Left renal pelvis (tissue), 4 donors: ENCODE measurements around the gene FN1. TPM values are rescaled to one million over a fixed set of nuclear protein-coding genes. Genes with fewer than 3 reads are reported as not detected.
"Not testable (repeated sequence)": the region's sequence is repeated elsewhere in the genome, so short reads cannot be mapped to it uniquely, and the experiment has no call there.

Experiments
- DNase-seq, 4 donors: peaks; one replicate each; pipeline ENCODE4 v3.0.0-alpha.2; 2013; ENCODE audit warnings: low read depth in 4 of 4, low spot score in 3 of 4
- polyA plus RNA-seq, 4 donors: library from polyadenylated mRNA; unstranded; fragments of 120-200 nt; gene quantifications; one replicate each; pipeline ENCODE4 v1.2.1, GENCODE V29; 2013; ENCODE audit not compliant: insufficient read length in 4 of 4

Gene FN1
- polyA plus RNA-seq, 4 donors = 344 to 662 (median 555) TPM

DNA sequence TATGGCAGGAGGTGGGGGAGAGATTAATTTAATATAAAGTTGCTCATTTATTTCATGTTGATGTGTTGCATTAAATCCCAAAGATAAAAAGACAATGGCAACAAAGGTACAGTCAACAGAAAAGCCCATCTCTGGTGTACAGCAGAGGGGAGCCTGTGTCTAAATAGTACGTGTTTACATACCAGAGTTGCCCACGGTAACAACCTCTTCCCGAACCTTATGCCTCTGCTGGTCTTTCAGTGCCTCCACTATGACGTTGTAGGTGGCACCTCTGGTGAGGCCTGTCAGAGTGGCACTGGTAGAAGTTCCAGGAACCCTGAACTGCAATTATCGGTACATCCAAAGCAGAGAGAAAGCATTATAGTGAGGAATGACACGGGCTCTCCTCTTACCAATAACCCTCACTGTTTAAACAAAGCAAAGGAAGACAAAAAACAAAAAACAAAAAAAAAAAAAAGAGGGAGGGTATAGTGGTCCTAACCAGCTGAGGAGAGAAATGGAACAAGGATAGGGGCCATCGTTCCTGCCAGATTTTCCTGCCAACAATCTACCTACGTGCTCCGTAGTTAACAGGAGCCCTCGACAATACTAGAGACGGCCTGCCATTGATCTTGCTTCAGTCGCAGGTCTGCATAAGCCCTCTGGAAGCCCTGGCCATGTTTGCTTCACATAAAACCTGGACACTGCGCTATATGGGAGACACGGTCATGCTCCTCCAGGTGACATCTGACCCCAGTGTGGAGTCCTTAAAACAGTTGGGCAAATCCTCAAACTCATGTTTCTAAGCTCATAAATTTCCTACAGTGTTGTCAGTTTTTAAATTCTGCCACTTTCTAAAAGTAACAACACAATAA lies 65.5 kb downstream of the FN1 start:
- no peak for DNase-seq

DNA sequence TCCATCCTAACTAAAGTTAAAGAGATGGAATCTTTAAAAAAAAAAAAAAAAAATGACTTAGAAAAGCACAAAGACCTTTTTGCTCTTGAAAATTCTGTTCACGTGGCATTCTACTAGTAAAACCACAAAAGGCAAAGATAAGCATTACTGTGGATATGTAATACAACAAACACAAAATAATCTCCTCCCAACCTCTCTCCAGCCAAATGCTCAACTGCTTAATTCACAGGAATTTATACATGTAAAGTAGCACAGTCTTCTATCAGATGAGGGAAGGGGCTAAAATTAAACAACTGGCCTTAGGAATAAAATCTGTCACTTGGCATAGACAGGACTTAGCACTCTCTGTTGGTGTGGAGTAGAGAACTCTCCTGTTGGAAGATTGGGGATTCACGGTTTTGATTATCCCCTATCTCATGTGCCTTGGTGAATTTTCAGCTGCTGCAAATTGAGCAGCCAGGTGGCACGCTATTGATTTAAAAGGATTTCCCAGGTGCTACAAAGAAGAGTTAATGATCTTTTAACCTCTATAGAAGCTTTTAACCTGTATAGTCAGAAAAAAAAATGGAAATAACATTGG lies 66.6 kb downstream of the FN1 start:
- no peak for DNase-seq

DNA sequence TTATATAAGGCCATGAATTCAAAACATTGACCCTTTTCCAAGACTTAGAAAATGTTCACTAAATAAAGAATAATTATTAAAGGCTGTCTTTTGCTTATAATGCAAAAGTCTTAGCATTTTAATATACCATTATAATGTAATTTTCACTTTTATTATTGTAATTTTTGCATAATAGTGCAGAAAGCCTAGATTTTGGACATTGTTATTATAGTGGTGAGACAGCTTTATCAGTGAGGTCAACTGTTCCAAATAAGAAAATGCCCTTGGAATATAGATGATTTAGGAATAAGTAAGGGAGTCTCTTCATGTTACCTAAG lies 67.4 kb downstream of the FN1 start:
- DNase-seq = no peak

DNA sequence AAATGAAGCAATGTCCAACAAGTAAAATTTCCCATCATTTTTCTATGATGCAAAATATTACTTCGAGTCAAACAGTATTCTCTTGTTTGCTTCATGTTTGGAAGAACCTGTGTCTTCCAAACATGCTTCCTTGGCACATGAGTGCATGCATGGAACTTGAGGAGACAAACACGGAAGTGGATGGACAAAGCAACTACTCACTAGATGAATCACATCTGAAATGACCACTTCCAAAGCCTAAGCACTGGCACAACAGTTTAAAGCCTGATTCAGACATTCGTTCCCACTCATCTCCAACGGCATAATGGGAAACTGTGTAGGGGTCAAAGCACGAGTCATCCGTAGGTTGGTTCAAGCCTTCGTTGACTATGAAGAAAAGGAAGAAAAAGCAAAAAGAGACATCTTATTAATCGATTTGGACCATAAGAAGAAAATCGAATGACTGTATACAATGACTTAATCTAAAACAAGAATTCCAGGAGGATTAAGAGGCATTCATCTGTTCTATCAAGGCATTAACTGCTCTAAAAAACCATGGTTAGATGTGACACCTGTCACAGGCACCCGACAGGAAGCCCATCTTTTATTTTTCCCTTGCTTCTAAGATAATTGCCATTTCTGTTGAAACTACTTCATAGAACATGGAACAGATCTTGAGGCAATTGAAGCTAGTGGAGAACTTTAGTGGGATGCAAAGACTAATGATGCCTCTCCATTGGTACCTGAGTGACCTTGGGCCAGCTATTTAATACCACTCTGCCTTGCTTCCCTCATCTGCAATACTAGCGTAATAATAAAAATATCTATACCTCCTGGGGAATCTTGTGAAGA lies 68.0 kb downstream of the FN1 start:
- no peak for DNase-seq

DNA sequence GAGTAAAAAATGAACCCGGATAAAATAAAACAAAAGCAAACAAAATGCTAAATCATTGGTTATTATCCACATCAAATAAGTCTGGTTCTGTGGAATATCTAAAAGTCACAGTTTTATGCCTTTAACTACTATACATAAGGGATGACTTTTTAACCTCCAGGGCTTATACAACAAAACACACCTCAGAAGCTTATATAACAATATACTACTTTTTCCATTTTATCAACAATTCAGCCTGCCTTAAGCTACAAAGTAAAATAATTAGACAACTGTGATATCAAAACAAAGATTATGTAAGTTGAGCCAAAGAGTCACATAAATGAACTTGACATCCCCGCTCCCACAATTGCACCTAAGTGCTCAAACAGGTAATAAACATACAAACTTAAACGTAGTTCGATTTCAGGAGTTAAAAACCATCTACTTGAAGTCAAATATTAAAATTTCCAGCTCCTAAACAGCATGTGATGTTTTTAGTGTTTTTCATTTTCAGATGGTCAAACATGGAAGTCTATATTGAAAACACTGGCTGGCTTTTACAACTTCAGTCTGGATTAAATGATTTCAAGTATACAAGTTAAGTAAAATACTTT lies 69.3 kb downstream of the FN1 start:
- no peak for DNase-seq

DNA sequence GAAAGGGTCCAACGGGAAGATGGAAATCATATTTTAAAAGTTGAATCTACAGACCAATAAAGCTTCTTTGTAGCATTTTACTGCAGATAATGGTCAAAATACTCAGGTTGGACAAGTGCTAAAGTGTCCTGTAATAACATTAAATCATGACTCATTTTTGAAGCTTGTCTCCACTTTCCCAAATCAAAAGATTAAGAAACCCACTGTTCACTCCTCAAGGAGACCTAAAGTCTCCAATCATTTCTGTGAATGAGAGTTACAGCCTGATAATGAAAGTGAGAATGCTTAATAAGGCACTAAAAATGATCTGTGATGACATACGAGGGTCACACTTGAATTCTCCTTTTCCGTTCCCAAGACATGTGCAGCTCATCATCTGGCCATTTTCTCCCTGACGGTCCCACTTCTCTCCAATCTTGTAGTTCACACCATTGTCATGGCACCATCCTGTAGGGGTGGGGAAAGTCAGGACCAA lies 70.6 kb downstream of the FN1 start:
- no peak for DNase-seq

DNA sequence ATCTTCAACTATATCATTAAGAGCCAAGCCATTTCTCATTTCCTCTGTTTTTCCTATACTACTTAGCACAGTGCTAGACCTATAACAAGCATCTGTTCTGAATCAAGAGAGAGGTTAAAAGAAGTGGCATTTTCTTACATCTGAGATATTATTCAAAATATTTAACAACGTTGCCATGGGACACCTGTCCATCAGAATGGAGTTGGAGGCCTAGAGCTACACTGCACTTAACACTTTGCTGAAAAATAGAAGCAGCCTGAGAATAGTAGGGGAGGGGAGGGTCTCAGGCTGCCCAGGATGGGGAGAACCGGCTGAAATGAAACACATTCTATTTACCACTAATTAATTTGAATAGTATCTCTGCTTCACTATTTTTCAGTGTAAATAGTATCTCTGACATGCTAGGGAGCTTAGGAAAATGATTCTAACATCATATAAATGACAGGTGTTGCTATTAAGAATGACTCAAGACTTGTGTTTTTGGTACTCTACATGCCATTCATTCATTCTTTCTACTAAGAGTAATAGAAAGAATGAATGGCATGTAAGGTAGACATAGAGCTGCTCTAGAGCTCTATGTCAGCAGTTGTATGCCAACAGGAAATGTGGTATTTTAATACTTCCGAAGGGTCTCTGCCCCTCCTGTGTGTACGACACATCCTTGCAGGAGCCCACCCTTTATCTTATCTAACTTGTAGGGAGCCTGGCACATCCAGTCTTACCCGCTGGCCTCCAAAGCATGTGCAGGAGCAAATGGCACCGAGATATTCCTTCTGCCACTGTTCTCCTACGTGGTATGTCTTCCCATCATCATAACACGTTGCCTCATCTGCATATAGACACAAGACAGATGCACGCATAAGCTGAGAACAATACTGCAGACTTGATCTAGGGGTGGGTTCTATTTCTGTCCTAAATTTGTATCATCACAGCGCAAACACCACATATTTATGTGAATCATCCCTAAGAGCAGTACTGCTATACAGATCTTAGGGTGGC lies 71.4 kb downstream of the FN1 start:
- no peak for DNase-seq

DNA sequence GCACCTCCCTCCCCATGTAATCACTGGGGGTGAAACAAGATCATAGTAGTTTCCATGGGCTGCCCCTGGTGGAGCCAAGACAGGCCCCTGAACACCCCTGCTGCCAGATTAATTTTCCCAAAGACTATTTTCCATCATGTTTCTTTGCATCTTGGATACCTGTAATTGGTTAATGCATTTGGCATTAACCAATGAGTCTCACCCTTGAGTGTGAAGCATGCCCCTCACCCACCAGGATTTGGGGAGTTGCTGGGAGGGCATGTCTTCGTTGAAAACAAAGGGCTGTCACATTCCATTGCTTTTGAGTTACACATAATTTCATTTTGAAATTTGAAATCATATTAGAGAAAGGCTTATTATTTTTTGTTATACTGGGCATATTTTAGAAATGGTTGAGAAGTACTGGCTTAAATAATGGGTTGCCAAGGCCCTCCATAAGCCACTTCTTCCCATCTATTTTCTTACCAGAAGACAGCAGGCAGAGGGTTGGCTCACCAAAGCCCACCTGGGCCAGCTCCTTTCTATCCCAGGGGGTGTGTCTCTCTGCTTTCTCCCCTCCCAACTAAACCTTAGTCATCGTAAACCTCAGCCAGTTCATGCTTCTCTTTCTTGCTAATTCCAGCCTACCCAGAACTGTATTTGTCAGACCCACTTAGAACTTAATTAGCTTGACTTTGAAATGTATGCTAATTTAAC lies 72.3 kb downstream of the FN1 start:
- DNase-seq = no peak

DNA sequence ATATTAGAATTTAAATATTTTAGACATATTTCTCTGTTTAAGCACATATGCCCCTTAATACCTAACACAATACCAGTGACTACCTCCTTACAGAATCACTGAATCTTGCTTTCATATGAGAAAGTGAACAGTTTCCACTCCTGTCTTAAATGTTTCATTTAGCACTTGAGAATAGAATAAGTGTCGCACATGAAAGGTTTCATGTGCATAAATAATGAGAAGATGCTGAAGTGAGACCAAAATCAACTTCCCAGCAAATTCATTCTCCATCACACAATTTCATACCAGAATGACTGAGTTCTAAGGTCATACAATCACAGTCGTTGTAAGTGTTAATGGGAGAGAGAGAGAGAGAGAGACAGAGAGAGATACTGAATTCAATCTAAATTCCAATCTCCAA lies 72.8 kb downstream of the FN1 start:
- DNase-seq = no peak

DNA sequence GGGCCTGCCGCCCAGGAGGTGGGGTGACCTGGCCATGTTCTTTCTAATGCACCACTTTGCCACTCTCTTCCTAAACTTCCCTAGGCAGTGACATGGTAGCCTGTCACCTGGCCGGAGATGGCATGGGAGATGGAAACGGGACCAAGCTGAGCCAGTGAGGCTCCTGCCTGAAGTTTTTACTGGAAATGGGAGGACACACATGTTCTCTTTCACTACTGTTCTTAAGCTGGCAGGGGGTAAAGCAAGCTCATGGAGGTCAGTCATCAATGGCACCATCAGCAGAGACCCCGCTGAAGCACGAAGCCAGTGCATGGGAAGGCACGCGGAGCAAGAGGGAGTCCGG lies 73.3 kb downstream of the FN1 start:
- DNase-seq = no peak

DNA sequence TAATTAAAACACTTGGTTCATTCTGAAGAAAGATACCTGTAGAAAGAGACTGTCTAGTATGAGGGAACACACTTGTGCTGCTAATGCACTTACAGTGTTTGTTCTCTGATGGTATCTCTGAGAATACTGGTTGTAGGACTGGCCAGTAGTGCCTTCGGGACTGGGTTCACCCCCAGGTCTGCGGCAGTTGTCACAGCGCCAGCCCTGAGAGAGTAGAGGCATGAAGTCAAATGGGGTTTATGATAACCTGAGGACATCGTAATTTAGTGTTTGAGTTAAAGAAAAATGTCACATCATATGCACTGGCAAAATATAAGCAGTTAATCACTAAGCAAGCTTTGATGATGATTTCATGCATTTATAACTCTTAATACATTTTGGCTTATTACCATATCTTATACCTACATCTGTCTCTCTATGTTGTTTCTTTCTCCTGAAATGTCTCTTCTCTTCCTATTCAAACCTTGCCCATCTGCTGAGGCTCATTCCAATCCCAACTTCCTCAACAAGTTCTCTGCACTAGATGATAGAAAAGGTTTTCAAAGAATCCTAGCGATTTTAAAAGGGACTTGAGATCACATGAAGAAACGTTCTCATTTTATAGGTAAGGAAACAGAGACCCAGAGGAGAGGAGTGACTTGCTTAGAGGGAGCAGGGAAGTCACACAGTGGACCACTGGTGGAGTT lies 73.8 kb downstream of the FN1 start:
- DNase-seq = no peak

DNA sequence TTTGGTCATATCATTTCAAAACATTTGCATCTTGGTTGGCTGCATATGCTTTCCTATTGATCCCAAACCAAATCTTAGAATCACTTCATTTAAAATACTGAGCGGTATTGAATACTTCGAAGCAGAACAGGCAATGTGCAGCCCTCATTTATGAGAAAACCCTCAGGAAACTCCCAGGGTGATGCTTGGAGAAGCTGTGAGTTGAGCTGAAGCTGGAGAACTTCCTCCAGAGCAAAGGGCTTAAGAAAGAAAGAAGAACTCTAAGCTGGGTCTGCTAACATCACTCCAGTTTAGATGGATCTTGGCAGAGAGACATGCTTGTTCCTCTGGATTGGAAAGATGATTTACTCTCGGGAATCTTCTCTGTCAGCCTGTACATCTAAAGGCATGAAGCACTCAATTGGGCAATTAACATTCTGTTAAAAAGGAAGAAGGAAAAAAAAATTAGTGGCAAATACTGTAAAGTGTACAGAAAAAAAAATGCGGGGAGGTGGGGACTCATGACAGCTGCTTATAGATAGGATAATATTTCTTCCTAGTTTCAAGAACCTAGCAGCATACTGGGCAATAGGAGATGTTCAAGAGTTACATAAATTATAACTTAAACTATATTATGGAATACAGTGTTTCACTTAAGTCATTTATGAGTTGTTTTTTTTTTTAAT lies 74.5 kb downstream of the FN1 start:
- DNase-seq = no peak

DNA sequence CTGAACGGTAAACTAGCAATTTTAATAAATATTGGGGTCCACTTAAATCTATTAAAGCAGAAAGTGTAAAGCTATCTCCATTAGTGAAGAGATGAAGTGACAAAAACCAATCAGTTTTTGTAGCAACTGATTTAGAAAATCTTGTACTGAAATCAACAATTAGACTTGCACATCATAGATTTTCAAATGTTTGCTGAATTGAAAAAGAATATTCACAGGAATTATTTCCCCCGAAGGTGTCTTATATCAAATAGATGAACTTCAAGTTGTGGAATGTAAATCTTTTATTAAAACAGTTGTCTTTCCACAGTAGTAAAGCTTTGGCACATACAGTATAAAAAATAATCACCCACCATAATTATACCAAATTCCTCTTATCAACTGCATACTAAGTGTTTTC lies 75.3 kb downstream of the FN1 start:
- no peak for DNase-seq

DNA sequence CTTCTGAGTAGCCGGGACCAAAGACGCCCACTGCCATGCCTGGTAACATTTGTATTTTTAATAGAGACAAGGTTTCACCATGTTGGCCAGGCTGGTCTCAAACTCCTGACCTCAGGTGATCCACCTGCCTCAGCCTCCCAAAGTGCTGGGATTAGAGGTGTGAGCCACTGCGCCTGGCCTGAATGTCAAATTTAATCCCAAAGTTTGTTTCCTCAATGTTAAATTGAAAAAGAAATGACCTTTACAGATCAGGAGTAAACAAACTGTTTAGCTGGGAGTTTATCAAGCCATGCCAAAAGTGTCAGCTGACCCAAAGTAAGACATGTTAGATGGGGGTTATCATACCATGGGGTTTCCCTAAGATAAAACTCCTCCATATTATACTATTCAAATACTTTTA lies 75.8 kb downstream of the FN1 start:
- not testable (repeated sequence) for DNase-seq

DNA sequence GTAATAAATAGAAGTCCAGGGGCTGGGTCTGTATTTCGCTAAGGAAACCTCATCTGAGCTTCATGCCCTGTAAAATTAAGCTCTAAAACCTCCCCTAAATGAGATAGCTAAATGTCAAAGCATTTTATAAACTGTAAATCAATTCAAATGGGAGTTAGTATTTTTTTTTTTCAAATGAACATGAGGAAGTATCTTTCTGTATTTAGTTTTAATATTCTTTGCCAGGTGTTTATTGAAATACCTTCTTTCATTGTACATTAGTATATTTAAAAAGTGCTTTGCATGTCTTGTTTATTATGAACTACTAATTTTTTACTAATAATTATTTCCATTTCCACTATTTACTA lies 76.3 kb downstream of the FN1 start:
- DNase-seq = no peak

DNA sequence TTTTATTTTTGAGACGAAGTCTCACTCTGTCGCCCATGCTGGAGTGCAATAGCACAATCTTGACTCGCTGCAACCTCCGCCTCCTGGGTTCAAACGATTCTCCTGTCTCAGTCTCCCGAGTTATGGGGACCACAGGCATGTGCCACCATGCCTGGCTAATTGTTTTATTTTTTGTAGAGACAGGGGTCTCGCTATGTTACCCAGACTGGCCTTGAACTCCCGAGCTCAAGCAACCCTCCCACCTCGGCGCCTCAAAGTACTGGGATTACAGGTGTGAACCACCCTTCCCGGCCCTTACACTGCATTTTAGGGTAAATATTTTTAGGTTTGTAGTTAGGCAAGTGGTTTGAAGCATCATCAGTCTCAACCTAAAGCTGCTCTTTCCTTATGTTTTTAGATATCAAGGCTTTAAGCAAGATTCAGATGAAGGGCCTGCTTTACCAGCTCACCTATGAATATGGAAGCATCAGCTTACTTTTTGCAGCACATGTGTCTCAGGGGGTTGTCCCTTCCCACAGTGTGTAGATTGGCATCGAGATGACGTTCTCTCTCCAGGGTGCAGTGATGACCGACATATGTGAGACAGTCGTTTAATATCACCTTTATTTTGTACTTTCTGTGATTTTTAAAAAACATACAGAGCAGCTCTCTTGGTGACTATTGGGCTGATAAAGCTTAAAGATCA lies 76.8 kb downstream of the FN1 start:
- no peak for DNase-seq

DNA sequence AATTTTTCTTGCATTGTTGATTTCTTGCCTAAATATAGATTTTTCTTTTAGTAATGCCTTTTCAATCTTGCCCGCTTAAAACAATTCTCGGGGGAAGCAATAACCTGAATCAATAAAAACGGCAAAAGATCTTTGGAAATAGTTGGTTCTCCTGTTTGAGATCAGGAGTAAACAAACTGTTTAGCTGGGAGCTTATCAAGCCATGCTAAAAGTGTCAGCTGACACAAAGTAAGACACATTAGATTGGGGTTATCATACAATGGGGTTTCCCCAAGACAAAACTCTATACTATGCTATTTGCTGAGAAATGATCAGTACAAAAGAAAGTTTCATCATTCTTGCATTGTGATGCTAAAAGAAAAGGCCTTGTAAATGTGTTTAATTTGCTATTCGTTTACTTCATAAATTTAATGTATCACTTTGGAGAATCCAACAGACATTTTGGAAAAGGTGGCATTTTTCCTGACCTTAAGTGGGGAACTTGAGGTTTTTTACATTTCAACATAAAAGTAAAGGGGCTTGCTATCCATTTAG lies 77.5 kb downstream of the FN1 start:
- DNase-seq = no peak

DNA sequence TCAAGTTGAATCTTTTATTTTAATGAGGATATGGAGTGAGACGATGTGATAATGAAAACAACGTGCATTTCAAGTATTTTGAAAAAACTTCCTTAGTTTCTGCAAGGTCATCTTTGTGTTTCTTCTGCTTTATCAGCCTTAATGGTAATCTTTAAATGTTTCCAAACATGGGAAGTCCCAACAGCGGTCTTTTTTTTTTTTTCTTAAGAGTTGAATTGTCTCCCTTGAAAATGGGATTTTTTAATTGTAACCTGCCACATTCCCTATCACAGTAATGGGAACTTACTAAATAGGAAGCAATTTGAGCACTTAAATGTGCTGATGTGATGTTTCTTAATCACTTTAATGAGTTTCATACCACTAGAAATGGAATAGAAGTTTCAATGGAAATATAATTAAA lies 78.2 kb downstream of the FN1 start:
- DNase-seq = no peak
